GM23248 (cell line): ENCODE results near the gene ST13.

ENCODE experiments used
- EZH2 ChIP-seq: fragments of 200-600 bp; sonication (generic); IDR thresholded peaks from 2 replicates; pipeline ENCODE4 v1.6.1; 2018; ENCODE audit warnings: antibody characterized with exemption, mild to moderate bottlenecking; ENCODE audit not compliant: insufficient read depth, poor library complexity, severe bottlenecking
- EZH2phosphoT487 ChIP-seq: fragments of 200-600 bp; sonication (generic); IDR thresholded peaks from 2 replicates; pipeline ENCODE4 v1.6.1; 2018; ENCODE audit warnings: antibody characterized with exemption, moderate library complexity, mild to moderate bottlenecking, low read depth; ENCODE audit not compliant: insufficient read depth

DNA sequence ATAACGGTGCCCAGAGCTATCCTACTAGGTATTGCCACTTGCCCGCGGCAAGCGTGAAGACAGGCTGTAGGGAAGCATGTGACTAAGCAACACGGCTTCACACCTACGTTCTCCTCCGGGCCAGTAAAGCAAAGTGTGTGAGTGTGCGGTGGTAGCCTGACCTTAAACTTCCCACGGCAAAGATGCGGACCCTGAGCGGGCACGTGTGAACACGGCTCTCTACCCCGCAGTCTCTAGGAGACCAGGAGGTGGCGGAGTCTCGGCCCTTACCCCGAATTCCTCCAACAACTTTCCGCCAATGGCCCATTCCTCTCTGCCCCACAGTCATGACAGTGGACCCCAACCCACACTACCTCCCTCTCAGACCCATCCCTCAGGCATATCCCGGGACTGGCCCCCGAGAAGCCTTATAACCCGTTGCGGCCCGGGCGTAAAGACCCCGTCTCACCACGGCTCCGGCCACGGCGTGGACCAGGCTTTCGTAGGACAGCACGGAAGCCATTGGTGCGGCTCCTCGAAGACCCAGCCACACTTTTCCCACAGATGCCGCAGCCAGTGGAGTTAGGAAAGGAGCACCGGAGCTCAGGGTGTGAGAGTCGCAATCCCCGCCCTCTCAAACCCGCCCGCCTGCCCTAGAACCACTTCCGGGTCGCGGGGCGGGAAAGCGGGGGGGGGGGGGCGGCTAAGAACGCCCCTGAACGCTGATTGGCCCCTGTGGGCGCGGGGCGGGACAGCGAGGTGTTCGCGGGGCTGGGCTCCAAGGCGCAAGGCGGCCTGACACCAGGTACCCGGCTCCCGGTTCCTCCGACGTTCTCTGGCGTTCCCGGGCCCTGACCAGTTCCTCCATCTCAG lies 37.5 kb downstream of the ST13 start, which contains the start of gene SLC25A17:
- TF ChIP-seq EZH2 = no peak
- no peak for TF ChIP-seq EZH2phosphoT487
